SK-N-SH (cell line): ENCODE data around the gene NTM.

Experiments used
- EP300 ChIP-seq, 2 experiments: IDR thresholded peaks; 2 replicates each; pipeline versions ENCODE4 v1.4.0 to v1.6.1; 2012; ENCODE audit warnings: borderline replicate concordance in 1 of 2, low read depth in 1 of 2, low read length in 1 of 2
- FOSL2 ChIP-seq: IDR thresholded peaks from 2 replicates; pipeline ENCODE4 v1.4.0; 2012; ENCODE audit warnings: low read depth, mild to moderate bottlenecking, moderate library complexity, borderline replicate concordance
- RAD21 ChIP-seq: IDR thresholded peaks from 2 replicates; pipeline ENCODE4 v1.6.1; 2012; ENCODE audit warnings: mild to moderate bottlenecking, low read length
- RFX5 ChIP-seq: IDR thresholded peaks from 2 replicates; pipeline ENCODE4 v1.6.1; 2012; ENCODE audit warnings: mild to moderate bottlenecking, improper control_type of control experiment, low read length
- YY1 ChIP-seq: IDR thresholded peaks from 2 replicates; pipeline ENCODE4 v1.4.0; 2012; ENCODE audit warnings: low read depth, mild to moderate bottlenecking
- TF ChIP-seq, protein P1 (sequence below): fragments of 200-600 bp; sonication (generic); IDR thresholded peaks from 2 replicates; pipeline ENCODE4 v1.6.1; 2017; ENCODE audit warnings: antibody characterized with exemption, mild to moderate bottlenecking, moderate library complexity

DNA sequence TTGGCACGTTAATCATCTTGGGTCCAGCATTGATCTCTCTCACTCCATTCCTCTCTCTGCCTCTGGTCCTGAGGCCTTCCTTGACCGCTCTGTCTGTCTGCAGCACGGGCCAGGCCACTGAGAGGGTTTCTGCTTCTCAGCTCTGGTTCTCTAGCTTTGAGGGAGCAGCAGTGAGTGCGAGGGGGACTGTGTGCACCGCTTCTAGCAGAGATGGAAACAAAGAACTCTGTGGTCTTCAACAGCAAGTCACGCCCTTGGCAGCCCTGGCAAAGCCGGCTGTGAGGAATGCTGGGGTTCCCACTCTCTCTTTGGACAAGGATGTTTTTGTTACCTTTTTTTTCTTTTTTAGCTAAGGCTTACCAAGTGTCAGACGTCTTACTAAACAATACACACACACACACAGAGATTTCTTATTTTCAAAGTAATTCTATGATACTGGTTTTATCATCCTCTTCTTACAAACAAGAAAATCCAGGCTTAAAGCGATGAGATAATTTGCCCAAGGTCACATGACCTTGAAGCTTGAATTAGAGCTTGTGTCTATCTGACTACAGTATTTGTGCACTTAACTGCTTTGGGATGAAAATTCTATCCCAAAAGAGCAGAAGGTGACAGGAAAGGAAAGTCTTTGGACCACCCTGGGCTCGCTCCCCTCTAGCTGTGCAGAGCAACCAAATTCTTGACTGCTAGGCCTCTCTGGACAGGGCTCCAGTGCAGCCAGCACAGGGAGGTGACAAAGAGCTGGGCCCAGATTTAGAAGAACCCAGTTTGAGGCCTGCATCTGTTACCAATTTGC lies 293.2 kb downstream of the NTM start:
- TF ChIP-seq YY1 (no peak), FOSL2 (no peak), EP300 (IDR thresholded peaks at IDR 0.05; ENCODE audit: borderline replicate concordance in 1 of 2, low read depth in 1 of 2, low read length in 1 of 2) (no peak), RFX5 (no peak), RAD21 (no peak)
- TF ChIP-seq, protein P1, sequence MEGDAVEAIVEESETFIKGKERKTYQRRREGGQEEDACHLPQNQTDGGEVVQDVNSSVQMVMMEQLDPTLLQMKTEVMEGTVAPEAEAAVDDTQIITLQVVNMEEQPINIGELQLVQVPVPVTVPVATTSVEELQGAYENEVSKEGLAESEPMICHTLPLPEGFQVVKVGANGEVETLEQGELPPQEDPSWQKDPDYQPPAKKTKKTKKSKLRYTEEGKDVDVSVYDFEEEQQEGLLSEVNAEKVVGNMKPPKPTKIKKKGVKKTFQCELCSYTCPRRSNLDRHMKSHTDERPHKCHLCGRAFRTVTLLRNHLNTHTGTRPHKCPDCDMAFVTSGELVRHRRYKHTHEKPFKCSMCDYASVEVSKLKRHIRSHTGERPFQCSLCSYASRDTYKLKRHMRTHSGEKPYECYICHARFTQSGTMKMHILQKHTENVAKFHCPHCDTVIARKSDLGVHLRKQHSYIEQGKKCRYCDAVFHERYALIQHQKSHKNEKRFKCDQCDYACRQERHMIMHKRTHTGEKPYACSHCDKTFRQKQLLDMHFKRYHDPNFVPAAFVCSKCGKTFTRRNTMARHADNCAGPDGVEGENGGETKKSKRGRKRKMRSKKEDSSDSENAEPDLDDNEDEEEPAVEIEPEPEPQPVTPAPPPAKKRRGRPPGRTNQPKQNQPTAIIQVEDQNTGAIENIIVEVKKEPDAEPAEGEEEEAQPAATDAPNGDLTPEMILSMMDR = no peak
